Dermis blood vessel endothelial cell (primary cell): ENCODE results near the gene PROZ. TPM values are rescaled to one million over a fixed set of nuclear protein-coding genes. Genes with fewer than 3 reads are reported as not detected.
"Not testable (repeated sequence)": the region's sequence is repeated elsewhere in the genome, so short reads cannot be mapped to it uniquely, and the experiment has no call there.

Experiments
- DNase-seq: peaks from one replicate; pipeline ENCODE4 v3.0.0; 2010
- total RNA-seq: library from RNA; depleted of rRNA; stranded (reverse); fragments of >200 nt; gene quantifications from 2 replicates; pipeline ENCODE4 v1.2.3, GENCODE V29; 2014

The PROZ gene
- 0.17 TPM in 1 of 2 replicates, not detected in the other for total RNA-seq

DNA sequence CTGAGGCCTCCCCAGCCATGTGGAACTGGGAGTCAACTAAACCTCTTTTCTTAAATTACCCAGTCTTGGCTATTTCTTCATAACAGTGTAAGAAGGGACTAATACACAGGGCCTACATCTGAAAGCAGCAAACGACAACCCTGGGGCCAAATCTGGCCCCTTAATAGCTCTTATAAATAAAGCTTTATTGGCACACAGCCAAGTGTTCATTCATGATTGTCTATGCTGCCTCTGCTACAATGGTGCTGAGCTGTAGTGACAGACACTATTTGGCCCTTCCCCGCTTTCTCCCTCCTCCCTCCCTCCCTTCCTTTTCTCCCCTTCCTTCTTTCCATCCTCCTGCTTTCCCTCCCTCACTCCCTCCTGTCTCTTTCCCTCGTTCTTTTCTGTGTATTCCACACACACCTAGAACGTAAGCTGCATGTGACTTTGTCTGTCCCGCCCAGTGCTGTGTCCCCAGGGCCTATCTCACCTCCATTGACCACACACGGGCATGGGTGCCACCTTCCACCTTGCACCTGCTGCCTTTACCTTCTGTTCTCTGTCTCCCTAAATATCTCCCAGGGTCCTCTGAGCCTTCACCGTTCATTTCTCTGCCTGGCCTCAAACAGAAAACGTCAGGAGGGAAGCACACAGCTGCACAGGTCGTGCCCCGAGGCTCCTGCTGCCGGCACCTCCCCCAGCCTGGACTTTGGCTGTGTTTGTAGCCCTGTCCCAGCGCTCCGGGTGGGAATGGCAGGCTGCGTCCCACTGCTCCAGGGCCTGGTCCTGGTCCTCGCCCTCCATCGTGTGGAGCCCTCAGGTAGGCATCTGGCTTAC is at the start of gene PROZ:
TSS of gene PROZ (plus strand) at position 720 of the 819 bp plus-strand sequence. CDS start at position 733, 13 bp downstream.
- DNase-seq = no peak

GRCh38 chr13:113109151-113110047 is 49.0 kb upstream of the PROZ start:
- no peak for DNase-seq

GRCh38 chr13:113110048-113110851 is 48.2 kb upstream of the PROZ start:
- DNase-seq = peak; percentile 11

GRCh38 chr13:113110852-113111315 is 47.6 kb upstream of the PROZ start:
- no peak for DNase-seq

GRCh38 chr13:113111821-113112220 is 46.6 kb upstream of the PROZ start:
- not testable (repeated sequence) for DNase-seq

- not testable (repeated sequence) for DNase-seq
Measured at GRCh38 chr13:113112475-113112874, 46.0 kb upstream of the PROZ start.

GRCh38 chr13:113112893-113113845 is 45.3 kb upstream of the PROZ start:
- DNase-seq = no peak

DNA sequence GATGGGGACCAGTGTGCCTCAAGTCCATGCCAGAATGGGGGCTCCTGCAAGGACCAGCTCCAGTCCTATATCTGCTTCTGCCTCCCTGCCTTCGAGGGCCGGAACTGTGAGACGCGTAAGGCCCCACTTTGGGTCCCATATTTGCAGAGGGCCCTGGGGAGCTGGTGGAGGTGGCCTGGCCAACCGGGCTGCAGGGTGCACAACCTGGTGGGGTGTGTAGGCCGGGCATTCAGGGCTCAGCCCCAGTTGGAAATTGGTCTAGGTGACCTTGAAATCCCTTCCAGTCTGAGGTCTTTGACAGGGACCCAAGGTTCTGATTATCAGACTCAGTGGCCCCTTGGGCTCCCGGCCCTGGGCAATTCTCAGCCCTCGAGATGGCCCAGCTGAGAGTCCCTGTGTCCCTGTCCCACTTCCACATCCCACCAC is 44.6 kb upstream of the PROZ start:
- no peak for DNase-seq

GRCh38 chr13:113114511-113115362 is 43.7 kb upstream of the PROZ start:
- no peak for DNase-seq

DNA sequence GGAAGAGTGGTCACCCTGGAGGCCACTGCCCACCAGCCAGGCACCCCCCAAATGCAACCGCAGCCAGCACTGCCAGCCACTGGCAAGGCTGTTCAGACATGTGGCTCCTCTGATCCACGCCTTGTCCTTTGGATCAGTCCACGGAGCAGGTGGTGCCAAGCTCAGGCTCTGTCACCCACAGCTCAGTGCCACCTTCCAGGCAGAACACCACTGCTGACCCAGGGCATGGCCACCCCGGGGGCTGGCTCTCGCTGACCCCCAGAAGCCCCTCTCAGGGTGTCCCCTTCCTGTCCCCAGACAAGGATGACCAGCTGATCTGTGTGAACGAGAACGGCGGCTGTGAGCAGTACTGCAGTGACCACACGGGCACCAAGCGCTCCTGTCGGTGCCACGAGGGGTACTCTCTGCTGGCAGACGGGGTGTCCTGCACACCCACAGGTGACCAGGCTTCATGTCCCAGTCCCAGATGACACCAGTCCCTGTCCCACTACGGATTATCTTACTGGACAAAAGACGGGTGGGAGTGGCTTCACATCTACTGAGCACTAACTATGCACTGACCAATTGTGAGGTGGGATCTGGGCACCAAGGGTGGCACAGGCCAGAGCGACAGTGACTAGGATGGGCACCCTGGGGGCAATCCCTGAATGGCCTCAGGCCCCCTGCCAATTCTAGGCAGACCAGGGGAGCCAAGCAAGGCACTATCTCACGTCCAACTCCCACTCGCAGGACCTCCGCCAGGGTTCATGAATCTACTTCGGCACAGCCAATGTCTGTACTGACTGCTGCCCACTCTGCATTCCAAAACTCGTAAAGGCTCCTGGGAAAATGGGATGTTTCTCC is 42.9 kb upstream of the PROZ start:
- DNase-seq = no peak

DNA sequence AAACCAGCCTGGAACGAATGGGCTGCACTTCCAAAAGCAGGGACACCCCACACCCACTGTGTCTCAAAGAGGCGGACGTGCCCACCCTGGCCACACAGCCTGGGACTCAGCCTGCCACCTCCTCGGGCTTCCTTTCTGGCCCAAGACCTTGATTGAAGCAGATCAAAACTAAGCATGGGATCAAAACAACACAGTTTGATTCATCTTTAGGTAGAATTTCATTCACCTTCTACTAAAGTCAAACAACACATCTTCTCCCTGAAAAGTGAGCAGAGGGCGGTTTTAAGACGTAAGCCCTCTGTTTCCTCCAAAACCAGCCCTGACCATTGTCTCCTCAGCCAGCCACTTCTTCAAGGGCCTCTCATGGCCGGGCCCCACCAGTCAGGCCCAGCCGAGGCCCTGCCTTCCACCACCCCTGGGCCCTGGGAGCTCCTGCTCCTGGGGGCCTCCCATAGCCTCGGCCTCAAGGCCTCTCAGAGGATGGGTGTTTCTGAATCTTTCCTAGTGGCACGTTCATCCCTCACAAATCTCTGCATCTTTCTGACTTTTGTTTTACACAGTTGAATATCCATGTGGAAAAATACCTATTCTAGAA is 42.1 kb upstream of the PROZ start:
- no peak for DNase-seq

DNA sequence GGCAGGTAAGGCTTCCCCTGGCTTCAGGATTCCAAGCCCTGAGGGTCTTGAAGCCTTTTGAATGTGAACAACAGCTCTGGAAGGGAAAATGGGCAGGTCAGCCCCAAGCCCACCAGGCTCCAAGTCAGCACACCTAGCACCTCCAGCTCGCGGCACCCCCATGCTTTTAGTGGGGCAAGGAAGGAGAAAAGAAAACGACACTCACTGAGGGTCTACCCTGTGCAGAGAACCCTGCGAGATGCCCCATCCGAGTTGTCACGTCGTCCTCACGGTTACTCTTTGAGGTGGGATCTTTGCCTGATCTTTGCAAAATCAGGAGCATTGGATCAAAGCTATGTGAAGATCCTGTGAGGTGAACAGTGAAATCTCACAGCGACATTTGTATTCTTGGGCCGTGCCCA is 41.6 kb upstream of the PROZ start:
- no peak for DNase-seq

DNA sequence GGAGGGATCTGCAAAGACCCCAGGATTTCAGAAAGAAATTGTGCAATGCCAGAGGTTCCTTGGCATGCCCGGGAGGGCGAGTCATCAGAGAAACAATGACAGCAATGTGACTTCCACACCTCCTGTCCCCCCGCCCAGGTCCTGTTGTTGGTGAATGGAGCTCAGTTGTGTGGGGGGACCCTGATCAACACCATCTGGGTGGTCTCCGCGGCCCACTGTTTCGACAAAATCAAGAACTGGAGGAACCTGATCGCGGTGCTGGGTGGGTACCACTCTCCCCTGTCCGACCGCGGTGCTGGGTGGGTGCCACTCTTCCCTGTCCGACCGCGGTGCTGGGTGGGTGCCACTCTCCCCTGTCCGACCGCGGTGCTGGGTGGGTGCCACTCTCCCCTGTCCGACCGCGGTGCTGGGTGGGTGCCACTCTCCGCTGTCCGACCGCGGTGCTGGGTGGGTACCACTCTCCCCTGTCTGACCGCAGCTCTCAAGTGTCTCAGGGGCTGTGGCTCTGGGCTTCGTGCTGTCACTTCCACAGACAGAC is 41.0 kb upstream of the PROZ start:
- no peak for DNase-seq

DNA sequence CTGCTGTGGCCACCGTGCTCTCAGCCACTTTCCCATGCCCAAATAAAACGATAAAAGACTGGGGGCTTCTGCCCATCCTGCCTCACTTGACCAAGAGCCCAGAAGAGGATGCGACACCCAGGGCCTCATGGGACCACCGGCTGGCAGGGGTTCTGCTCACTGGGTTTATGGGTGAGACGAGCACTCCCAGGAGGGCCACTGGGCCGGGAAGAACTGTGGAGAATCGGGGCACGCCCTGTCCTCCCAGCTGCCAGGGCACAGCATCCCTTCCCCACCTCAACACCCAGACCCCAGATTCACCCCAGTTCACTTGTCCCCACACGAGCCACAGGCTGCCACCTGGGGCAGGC is 40.6 kb upstream of the PROZ start:
- DNase-seq = no peak

- no peak for DNase-seq
Measured at GRCh38 chr13:113118261-113119021, 40.0 kb upstream of the PROZ start.

GRCh38 chr13:113119166-113119821 is 39.2 kb upstream of the PROZ start:
- DNase-seq = no peak

GRCh38 chr13:113119822-113120189 is 38.6 kb upstream of the PROZ start:
- no peak for DNase-seq
